H9 (cell line): Measurements from ENCODE around the gene NKAIN2. TPM values are rescaled to one million over a fixed set of nuclear protein-coding genes. Genes with fewer than 3 reads are reported as not detected.

Experiments used
- DNase-seq: peaks from one replicate; pipeline ENCODE4 v3.0.0-alpha.2; 2017
- H2AFZ ChIP-seq: one replicate; pipeline ENCODE4 v1.6.1; 2013; ENCODE audit warnings: mild to moderate bottlenecking, low read length, control low read depth, moderate library complexity
- H2AK5ac ChIP-seq: 2 replicates; pipeline ENCODE4 v1.6.1; 2013; ENCODE audit warnings: low read length, control low read depth, mixed read lengths; ENCODE audit not compliant: insufficient read length
- H2BK120ac ChIP-seq: one replicate; pipeline ENCODE4 v1.6.1; 2013; ENCODE audit warnings: low read depth, mild to moderate bottlenecking, low read length, control low read depth, inconsistent platforms; ENCODE audit not compliant: poor library complexity, severe bottlenecking
- H2BK12ac ChIP-seq: 2 replicates; pipeline ENCODE4 v1.6.1; 2013; ENCODE audit warnings: low read length, control low read depth, mixed read lengths, low read depth; ENCODE audit not compliant: insufficient read length
- H2BK15ac ChIP-seq: 2 replicates; pipeline ENCODE4 v1.6.1; 2013; ENCODE audit warnings: low read depth, low read length, control low read depth
- H2BK20ac ChIP-seq: one replicate; pipeline ENCODE4 v1.6.1; 2013; ENCODE audit warnings: low read depth, mild to moderate bottlenecking, low read length, control low read depth, inconsistent platforms; ENCODE audit not compliant: poor library complexity, severe bottlenecking
- H2BK5ac ChIP-seq: 2 replicates; pipeline ENCODE4 v1.6.1; 2013; ENCODE audit warnings: low read length, control low read depth, mixed read lengths; ENCODE audit not compliant: insufficient read length
- H3K14ac ChIP-seq: 2 replicates; pipeline ENCODE4 v1.6.1; 2013; ENCODE audit warnings: low read length, control low read depth; ENCODE audit not compliant: insufficient read depth
- H3K18ac ChIP-seq: 2 replicates; pipeline ENCODE4 v1.6.1; 2013; ENCODE audit warnings: low read depth, mild to moderate bottlenecking, mixed read lengths, low read length, control low read depth; ENCODE audit not compliant: insufficient read length
- H3K23ac ChIP-seq: 2 replicates; pipeline ENCODE4 v1.6.1; 2013; ENCODE audit warnings: low read length, control low read depth, mixed read lengths, low read depth; ENCODE audit not compliant: insufficient read length
- H3K23me2 ChIP-seq: 2 replicates; pipeline ENCODE4 v1.6.1; 2013; ENCODE audit warnings: low read depth, mild to moderate bottlenecking, mixed read lengths, low read length, control low read depth; ENCODE audit not compliant: insufficient read length, poor library complexity, severe bottlenecking
- H3K27ac ChIP-seq: 2 replicates; pipeline ENCODE4 v1.5.1; 2013; ENCODE audit warnings: low read length, control low read depth, mixed read lengths, low read depth; ENCODE audit not compliant: insufficient read length
- H3K27me3 ChIP-seq: 2 replicates; pipeline ENCODE4 v1.6.1; 2013; ENCODE audit warnings: low read length, control low read depth, inconsistent platforms; ENCODE audit not compliant: insufficient read depth
- H3K4ac ChIP-seq: 2 replicates; pipeline ENCODE4 v1.6.1; 2013; ENCODE audit warnings: low read depth, mild to moderate bottlenecking, control low read depth, inconsistent platforms, low read length, moderate library complexity
- H3K4me1 ChIP-seq: 2 replicates; pipeline ENCODE4 v1.6.1; 2013; ENCODE audit warnings: low read length, control low read depth, inconsistent platforms; ENCODE audit not compliant: insufficient read depth
- H3K4me2 ChIP-seq: 2 replicates; pipeline ENCODE4 v1.6.1; 2013; ENCODE audit warnings: low read length, control low read depth, mixed read lengths; ENCODE audit not compliant: insufficient read length, insufficient read depth
- H3K56ac ChIP-seq: 2 replicates; pipeline ENCODE4 v1.6.1; 2013; ENCODE audit warnings: low read depth, mild to moderate bottlenecking, mixed read lengths, low read length, control low read depth; ENCODE audit not compliant: insufficient read length
- H3K79me1 ChIP-seq: 2 replicates; pipeline ENCODE4 v1.6.1; 2013; ENCODE audit warnings: low read depth, mild to moderate bottlenecking, moderate library complexity, low read length, control low read depth, inconsistent platforms; ENCODE audit not compliant: insufficient read depth, poor library complexity, severe bottlenecking
- H3K79me2 ChIP-seq: 2 replicates; pipeline ENCODE4 v1.6.1; 2013; ENCODE audit warnings: low read length, control low read depth, inconsistent platforms; ENCODE audit not compliant: insufficient read depth
- H3K9ac ChIP-seq: 2 replicates; pipeline ENCODE4 v1.6.1; 2013; ENCODE audit warnings: low read length, control low read depth, mixed read lengths; ENCODE audit not compliant: insufficient read length; ENCODE audit errors: extremely low read depth
- H3K9me3 ChIP-seq: one replicate; pipeline ENCODE4 v1.6.1; 2013; ENCODE audit warnings: low read depth, low read length, inconsistent platforms; ENCODE audit not compliant: control insufficient read depth
- H3T11ph ChIP-seq: one replicate; pipeline ENCODE4 v1.6.1; 2013; ENCODE audit warnings: mild to moderate bottlenecking, low read length, control low read depth, inconsistent platforms
- H4K20me1 ChIP-seq: one replicate; pipeline ENCODE4 v1.6.1; 2013; ENCODE audit not compliant: control insufficient read depth, insufficient read length, insufficient read depth
- H4K5ac ChIP-seq: 2 replicates; pipeline ENCODE4 v1.6.1; 2013; ENCODE audit warnings: low read depth, mild to moderate bottlenecking, mixed read lengths, low read length, control low read depth; ENCODE audit not compliant: insufficient read length
- H4K8ac ChIP-seq: replicated peaks from 2 replicates; pipeline ENCODE4 v1.6.1; 2013; ENCODE audit warnings: low read length, control low read depth, mixed read lengths, low read depth; ENCODE audit not compliant: insufficient read length
- H4K91ac ChIP-seq: 2 replicates; pipeline ENCODE4 v1.6.1; 2013; ENCODE audit warnings: low read depth, mild to moderate bottlenecking, moderate library complexity, mixed read lengths, low read length, control low read depth; ENCODE audit not compliant: insufficient read length
- H3K27ac Mint-ChIP-seq, 3 experiments: 2 replicates in 2 of 3; 3 replicates in 1 of 3; pipeline ENCODE4 v1.8.0; 2020 to 2021; ENCODE audit warnings: mixed read lengths in 3 of 3, mild to moderate bottlenecking in 1 of 3, moderate library complexity in 1 of 3
- H3K27me3 Mint-ChIP-seq: 2 replicates; pipeline ENCODE4 v1.8.0; 2021; ENCODE audit warnings: low read depth, mild to moderate bottlenecking, moderate library complexity, mixed read lengths
- H3K36me3 Mint-ChIP-seq, 3 experiments: 2 replicates in 2 of 3; 3 replicates in 1 of 3; pipeline ENCODE4 v1.8.0; 2020 to 2021; ENCODE audit warnings: low read depth in 3 of 3, mixed read lengths in 3 of 3; ENCODE audit not compliant: insufficient read depth in 1 of 3
- H3K4me1 Mint-ChIP-seq, 2 experiments: 2 replicates each; pipeline ENCODE4 v1.8.0; 2020; ENCODE audit warnings: mixed read lengths in 2 of 2
- H3K4me3 Mint-ChIP-seq, 2 experiments: 2 replicates in 1 of 2; 3 replicates in 1 of 2; pipeline ENCODE4 v1.8.0; 2020 to 2021; ENCODE audit warnings: mild to moderate bottlenecking in 2 of 2, mixed read lengths in 2 of 2, moderate library complexity in 1 of 2
- H3K9me3 Mint-ChIP-seq, 2 experiments: 2 replicates in 1 of 2; 3 replicates in 1 of 2; pipeline ENCODE4 v1.8.0; 2020; ENCODE audit warnings: mild to moderate bottlenecking in 2 of 2, mixed read lengths in 2 of 2, moderate library complexity in 1 of 2
- CTCF ChIP-seq: fragments of 200-600 bp; sonication (generic); conservative IDR thresholded peaks from 3 replicates; pipeline ENCODE4 v1.8.0; 2021; ENCODE audit warnings: antibody characterized with exemption, mild to moderate bottlenecking
- WGBS: extraction: QIAGEN DNeasy Blood & Tissue Kit; methylation state at CpG from one replicate; pipeline ENCODE4 v1.1.7; 2013; ENCODE audit warnings: missing lambda C conversion rate, low lambda C conversion rate, mixed read lengths; ENCODE audit not compliant: insufficient read length; ENCODE audit errors: extremely low coverage; 5-methylcytosine and 5-hydroxymethylcytosine counted together
- total RNA-seq: library from RNA; stranded (reverse); gene quantifications from 2 replicates; pipeline ENCODE4 v1.2.1, GENCODE V29; 2021

The NKAIN2 gene
- total RNA-seq, 1 experiment from 2014 or later = 0.17 TPM

DNA sequence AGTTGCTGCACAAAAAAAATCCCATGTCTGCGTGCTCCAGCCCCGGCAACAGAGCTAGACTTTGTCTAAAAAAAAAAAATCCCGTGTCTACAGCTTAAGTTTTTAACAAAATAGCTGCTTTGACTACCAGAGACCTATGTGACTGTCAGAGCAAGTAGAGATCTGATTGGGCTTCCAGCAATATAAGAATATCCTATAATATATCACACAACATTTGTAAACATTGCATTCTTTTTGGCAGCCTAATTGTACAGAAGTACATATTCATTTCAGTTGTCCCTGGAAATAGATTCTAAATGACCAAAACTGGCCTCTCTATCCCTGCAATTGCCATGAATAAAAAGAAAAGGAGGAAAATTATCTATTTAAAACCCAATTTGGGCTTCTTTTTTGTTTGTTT, 1019.1 kb downstream of the NKAIN2 start:
- no peaks in the 10 kb centered on the region for H3K79me1 ChIP-seq
- WGBS = no CpG with 5 or more reads among the region's 3 CpGs
- H2BK20ac ChIP-seq = no peak overlapping the region
- no peak overlapping the region for H3K4ac ChIP-seq
- H3K27ac ChIP-seq = no peak overlapping the region
- no peak overlapping the region for H2AFZ ChIP-seq
- H2BK12ac ChIP-seq = no peak overlapping the region
- Mint-ChIP-seq H3K27ac (no peak overlapping the region), H3K4me3 (no peak overlapping the region), H3K36me3 (no peaks in the 10 kb centered on the region), H3K9me3 (no peaks in the 10 kb centered on the region; a peak in 1 of 5 replicates), H3K4me1 (no peaks in the 10 kb centered on the region; a peak in 1 of 4 replicates), H3K27me3 (no peaks in the 10 kb centered on the region; the same call in 1 of the 2 replicates)
- H4K20me1 ChIP-seq = no peaks in the 10 kb centered on the region
- no peak overlapping the region for H2BK120ac ChIP-seq
- H3K18ac ChIP-seq = no peak overlapping the region
- H2BK5ac ChIP-seq = no peak overlapping the region
- H3T11ph ChIP-seq = no peak overlapping the region
- H3K9ac ChIP-seq = no peak overlapping the region
- H3K4me2 ChIP-seq = no peak overlapping the region
- no peak overlapping the region for H3K23ac ChIP-seq
- no peak overlapping the region for H3K14ac ChIP-seq
- H4K91ac ChIP-seq = no peak overlapping the region
- H2BK15ac ChIP-seq = no peak overlapping the region
- no peak overlapping the region for H2AK5ac ChIP-seq
- H3K56ac ChIP-seq = no peak overlapping the region
- DNase-seq = no peak
- no peaks in the 10 kb centered on the region for H3K4me1 ChIP-seq
- H4K8ac ChIP-seq = no peak overlapping the region
- no peak for TF ChIP-seq CTCF
- H3K79me2 ChIP-seq = no peaks in the 10 kb centered on the region
- H3K27me3 ChIP-seq = no peaks in the 10 kb centered on the region
- H3K9me3 ChIP-seq = no peaks in the 10 kb centered on the region
- no peaks in the 10 kb centered on the region for H3K23me2 ChIP-seq
- no peak overlapping the region for H4K5ac ChIP-seq
